Measurements from ENCODE around the gene ERFE. TPM values are rescaled to one million over a fixed set of nuclear protein-coding genes. Genes with fewer than 3 reads are reported as not detected.
A peak's percentile ranks its signal among the peaks of the same experiment; 100 is the strongest.

ERFE gene
- polyA plus RNA-seq, 1 donor from 2014 or later = not detected

GRCh38 chr2:238202326-238203093 lies 43.7 kb downstream of the ERFE start:
- no peaks in the 10 kb centered on the region for H3K9me2 ChIP-seq (ENCODE audit: insufficient read depth, low read length)
- H4K20me1 ChIP-seq (ENCODE audit: insufficient read depth) = peaks cover 3% of the 10 kb centered on the region
- H2AFZ ChIP-seq (ENCODE audit: low read depth, low read length) = no peak overlapping the region
- peaks cover 55% of the 10 kb centered on the region for H3K79me2 ChIP-seq (replicated peaks; ENCODE audit: insufficient read depth, low read length)
- peak overlapping the region; percentile 84 for H3K4me3 ChIP-seq (ENCODE audit: low read length)
- no peaks in the 10 kb centered on the region for H3K9me3 ChIP-seq (ENCODE audit: low read length)
- peak overlapping the region; percentile 80 for H3K9ac ChIP-seq (ENCODE audit: low read length)
- no peaks in the 10 kb centered on the region for H3K36me3 ChIP-seq (ENCODE audit: insufficient read depth, low read length)
- no peaks in the 10 kb centered on the region for H3K27me3 ChIP-seq (ENCODE audit: insufficient read depth, low read depth, low read length)
- peak overlapping the region; percentile 81 for H3K4me2 ChIP-seq (ENCODE audit: low read length)
- no peaks in the 10 kb centered on the region for H3F3A ChIP-seq (ENCODE audit: insufficient read depth, low read length, poor library complexity, severe bottlenecking)
- no peak for TF ChIP-seq EP300 (conservative IDR thresholded peaks at IDR 0.05; ENCODE audit: poor library complexity, severe bottlenecking)
- TF ChIP-seq SMC3 (conservative IDR thresholded peaks at IDR 0.05; ENCODE audit: poor library complexity) = no peak
- TF ChIP-seq POLR2AphosphoS5 (IDR thresholded peaks at IDR 0.05) = no peak
- TF ChIP-seq REST (IDR thresholded peaks at IDR 0.05; ENCODE audit: borderline replicate concordance) = peak; percentile 34
- H3K27ac ChIP-seq (ENCODE audit: low read length) = peak overlapping the region; percentile 65

GRCh38 chr2:238203094-238203972 lies 44.6 kb downstream of the ERFE start, which contains the start of gene ILKAP:
ILKAP (minus strand) TSS chr2:238203695; CDS start chr2:238203553, 142 bp downstream.
- no peaks in the 10 kb centered on the region for H3K9me2 ChIP-seq (ENCODE audit: insufficient read depth, low read length)
- peak within 1 kb of the TSS; percentile 80 for H3K9ac ChIP-seq (ENCODE audit: low read length)
- H3K79me2 ChIP-seq (replicated peaks; ENCODE audit: insufficient read depth, low read length) = peaks cover 46% of the 10 kb centered on the region
- H3K9me3 ChIP-seq (ENCODE audit: low read length) = no peaks in the 10 kb centered on the region
- H3K4me2 ChIP-seq (ENCODE audit: low read length) = peak within 1 kb of the TSS; percentile 81
- no peaks in the 10 kb centered on the region for H3F3A ChIP-seq (ENCODE audit: insufficient read depth, low read length, poor library complexity, severe bottlenecking)
- H4K20me1 ChIP-seq (ENCODE audit: insufficient read depth) = peaks cover 3% of the 10 kb centered on the region
- peak within 1 kb of the TSS; percentile 84 for H3K4me3 ChIP-seq (ENCODE audit: low read length)
- peak within 1 kb of the TSS; percentile 70 for H3K27ac ChIP-seq (ENCODE audit: low read length)
- no peaks in the 10 kb centered on the region for H3K27me3 ChIP-seq (ENCODE audit: insufficient read depth, low read depth, low read length)
- TF ChIP-seq CTCF (IDR thresholded peaks at IDR 0.05; ENCODE audit: poor library complexity, severe bottlenecking) (no peak), RAD21 (conservative IDR thresholded peaks at IDR 0.05) (no peak), EZH2 (IDR thresholded peaks at IDR 0.05; ENCODE audit: borderline replicate concordance, insufficient read depth, low read length, poor library complexity, severe bottlenecking) (no peak), EP300 (conservative IDR thresholded peaks at IDR 0.05; ENCODE audit: poor library complexity, severe bottlenecking) (no peak), SMC3 (conservative IDR thresholded peaks at IDR 0.05; ENCODE audit: poor library complexity) (no peak), MXI1 (conservative IDR thresholded peaks at IDR 0.05; ENCODE audit: poor library complexity, severe bottlenecking) (peak; percentile 64), POLR2AphosphoS5 (IDR thresholded peaks at IDR 0.05) (peak; percentile 85), REST (IDR thresholded peaks at IDR 0.05; ENCODE audit: borderline replicate concordance) (no peak), TAF1 (IDR thresholded peaks at IDR 0.05; ENCODE audit: low read depth) (peak; percentile 58)
- H3K36me3 ChIP-seq (ENCODE audit: insufficient read depth, low read length) = no peaks in the 10 kb centered on the region
- H2AFZ ChIP-seq (ENCODE audit: low read depth, low read length) = peak within 1 kb of the TSS; percentile 98

Data from neural cell (in vitro differentiated cells).